GM19193 (cell line): ENCODE data around the gene TDRD10.

Experiments used
- POLR2A ChIP-seq: IDR thresholded peaks from 4 replicates; pipeline ENCODE4 v1.6.1; 2011; ENCODE audit not compliant: insufficient read depth, insufficient read length; ENCODE audit errors: extremely low read depth

Gene TDRD10

GRCh38 chr1:154493276-154493675 lies 8.7 kb upstream of the TDRD10 start:
- TF ChIP-seq POLR2A: no peak

GRCh38 chr1:154495496-154496273 lies 6.3 kb upstream of the TDRD10 start:
- no peak for TF ChIP-seq POLR2A

- TF ChIP-seq POLR2A: no peak
Measured at GRCh38 chr1:154496383-154496782, 5.6 kb upstream of the TDRD10 start.

GRCh38 chr1:154497026-154497806 lies 4.8 kb upstream of the TDRD10 start:
- no peak for TF ChIP-seq POLR2A

- TF ChIP-seq POLR2A: no peak
Measured at GRCh38 chr1:154499446-154499845, 2.6 kb upstream of the TDRD10 start.

GRCh38 chr1:154500533-154500932 lies 1.5 kb upstream of the TDRD10 start:
- TF ChIP-seq POLR2A: no peak

- TF ChIP-seq POLR2A: no peak
Measured at GRCh38 chr1:154501423-154502065, 475 bp upstream of the TDRD10 start.

- TF ChIP-seq POLR2A: no peak
Measured at GRCh38 chr1:154502744-154503115, 711 bp downstream of the TDRD10 start.

- TF ChIP-seq POLR2A: no peak
Measured at GRCh38 chr1:154503898-154504297, 1.9 kb downstream of the TDRD10 start.

GRCh38 chr1:154512760-154513159 lies 10.7 kb downstream of the TDRD10 start:
- no peak for TF ChIP-seq POLR2A

- no peak for TF ChIP-seq POLR2A
Measured at GRCh38 chr1:154514066-154514553, 12.1 kb downstream of the TDRD10 start.

- no peak for TF ChIP-seq POLR2A
Measured at GRCh38 chr1:154517661-154518060, 15.6 kb downstream of the TDRD10 start.

- TF ChIP-seq POLR2A: no peak
Measured at GRCh38 chr1:154519591-154519991, 17.6 kb downstream of the TDRD10 start.

- no peak for TF ChIP-seq POLR2A
Measured at GRCh38 chr1:154520333-154520732, 18.3 kb downstream of the TDRD10 start.

GRCh38 chr1:154521695-154522094 lies 19.7 kb downstream of the TDRD10 start:
- no peak for TF ChIP-seq POLR2A

GRCh38 chr1:154524881-154525280 lies 22.9 kb downstream of the TDRD10 start:
- TF ChIP-seq POLR2A: no peak

GRCh38 chr1:154527192-154527591 lies 25.2 kb downstream of the TDRD10 start:
- no peak for TF ChIP-seq POLR2A
